ENCODE measurements around the gene KCNK3. TPM values are rescaled to one million over a fixed set of nuclear protein-coding genes. Genes with fewer than 3 reads are reported as not detected.

The KCNK3 gene
- total RNA-seq, 1 donor = 2.3 TPM

DNA sequence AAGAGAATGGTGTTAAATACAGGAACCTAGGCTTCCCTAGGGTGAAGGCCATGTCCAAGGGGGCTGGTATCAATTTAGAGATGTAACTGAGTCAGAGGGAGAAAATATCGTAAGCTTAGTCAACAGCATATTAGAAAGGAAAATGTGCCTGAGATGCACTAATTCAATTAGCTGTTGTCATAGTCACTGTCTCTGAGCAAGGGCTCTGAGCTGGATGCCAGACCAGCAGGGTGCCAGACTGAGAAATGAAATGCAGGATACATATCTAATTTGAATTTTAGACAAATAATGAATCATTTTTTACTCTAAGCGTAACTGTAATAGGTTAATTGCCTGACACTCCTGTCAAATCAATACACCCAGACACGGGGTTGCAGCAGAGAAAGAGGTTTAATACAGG lies 60.1 kb downstream of the KCNK3 start:
- TF ChIP-seq, protein P1, sequence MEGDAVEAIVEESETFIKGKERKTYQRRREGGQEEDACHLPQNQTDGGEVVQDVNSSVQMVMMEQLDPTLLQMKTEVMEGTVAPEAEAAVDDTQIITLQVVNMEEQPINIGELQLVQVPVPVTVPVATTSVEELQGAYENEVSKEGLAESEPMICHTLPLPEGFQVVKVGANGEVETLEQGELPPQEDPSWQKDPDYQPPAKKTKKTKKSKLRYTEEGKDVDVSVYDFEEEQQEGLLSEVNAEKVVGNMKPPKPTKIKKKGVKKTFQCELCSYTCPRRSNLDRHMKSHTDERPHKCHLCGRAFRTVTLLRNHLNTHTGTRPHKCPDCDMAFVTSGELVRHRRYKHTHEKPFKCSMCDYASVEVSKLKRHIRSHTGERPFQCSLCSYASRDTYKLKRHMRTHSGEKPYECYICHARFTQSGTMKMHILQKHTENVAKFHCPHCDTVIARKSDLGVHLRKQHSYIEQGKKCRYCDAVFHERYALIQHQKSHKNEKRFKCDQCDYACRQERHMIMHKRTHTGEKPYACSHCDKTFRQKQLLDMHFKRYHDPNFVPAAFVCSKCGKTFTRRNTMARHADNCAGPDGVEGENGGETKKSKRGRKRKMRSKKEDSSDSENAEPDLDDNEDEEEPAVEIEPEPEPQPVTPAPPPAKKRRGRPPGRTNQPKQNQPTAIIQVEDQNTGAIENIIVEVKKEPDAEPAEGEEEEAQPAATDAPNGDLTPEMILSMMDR (IDR thresholded peaks at IDR 0.05; ENCODE audit: insufficient read depth, low read length) = no peak
- no peak for DNase-seq (ENCODE audit: low read depth)
- H3K4me3 ChIP-seq (ENCODE audit: low read depth, low read length) = no peak overlapping the region

DNA sequence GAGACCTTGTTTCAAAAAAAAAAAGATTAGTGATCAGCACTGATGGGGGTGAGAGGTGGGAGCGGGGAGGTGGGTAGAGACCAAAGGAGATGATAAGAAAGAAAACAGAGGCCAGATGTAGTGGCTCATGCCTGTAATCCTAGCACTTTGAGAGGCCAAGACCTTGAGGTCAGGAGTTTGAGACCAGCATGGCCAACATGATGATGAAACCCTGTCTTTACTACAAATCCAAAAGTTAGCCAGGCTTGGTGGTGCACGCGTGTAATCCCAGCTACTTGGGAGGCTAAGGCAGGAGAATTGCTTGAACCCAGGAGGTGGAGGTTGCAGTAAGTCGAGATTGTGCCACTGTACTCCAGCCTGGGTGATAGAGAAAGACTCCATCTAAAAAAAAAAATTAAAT lies 62.0 kb downstream of the KCNK3 start:
- DNase-seq (ENCODE audit: low read depth) = no peak
- H3K4me3 ChIP-seq (ENCODE audit: low read depth, low read length) = no peak overlapping the region
- TF ChIP-seq, protein P1 (IDR thresholded peaks at IDR 0.05; ENCODE audit: insufficient read depth, low read length) = no peak

DNA sequence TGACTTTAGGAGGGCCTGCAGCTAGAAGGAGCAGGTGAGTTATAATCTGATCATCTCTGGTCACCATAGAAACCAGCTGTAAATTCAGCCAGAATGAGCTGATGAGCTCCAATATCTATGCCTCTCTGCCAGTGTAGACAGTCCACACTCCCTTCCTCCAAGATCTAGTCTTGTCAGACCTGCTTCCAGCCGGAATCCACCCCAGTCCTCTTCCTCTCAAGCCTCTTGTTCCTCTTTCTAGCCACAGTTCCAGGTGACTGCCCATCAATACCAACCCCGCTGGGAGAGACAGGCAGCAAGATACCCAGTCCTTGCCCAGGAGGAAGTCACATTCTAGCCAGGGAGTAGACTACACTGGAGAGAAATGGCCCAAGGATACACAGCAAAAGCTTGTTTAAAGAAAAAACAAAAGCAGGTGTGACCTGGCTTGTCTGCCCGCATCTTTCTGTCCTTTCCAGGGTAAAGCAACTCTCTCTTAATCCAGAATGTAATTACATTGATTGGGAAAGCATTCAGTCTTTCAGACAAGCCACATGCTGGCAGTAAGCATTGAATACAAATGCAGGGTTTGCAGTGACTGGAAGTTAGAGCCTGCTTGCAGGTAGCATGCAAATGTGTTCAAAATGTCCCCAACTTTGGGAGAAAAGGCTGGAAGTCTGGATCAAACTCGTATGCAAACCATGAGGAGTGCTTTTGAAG lies 62.6 kb downstream of the KCNK3 start:
- DNase-seq (ENCODE audit: low read depth) = no peak
- TF ChIP-seq, protein P1 (IDR thresholded peaks at IDR 0.05; ENCODE audit: insufficient read depth, low read length) = no peak

DNA sequence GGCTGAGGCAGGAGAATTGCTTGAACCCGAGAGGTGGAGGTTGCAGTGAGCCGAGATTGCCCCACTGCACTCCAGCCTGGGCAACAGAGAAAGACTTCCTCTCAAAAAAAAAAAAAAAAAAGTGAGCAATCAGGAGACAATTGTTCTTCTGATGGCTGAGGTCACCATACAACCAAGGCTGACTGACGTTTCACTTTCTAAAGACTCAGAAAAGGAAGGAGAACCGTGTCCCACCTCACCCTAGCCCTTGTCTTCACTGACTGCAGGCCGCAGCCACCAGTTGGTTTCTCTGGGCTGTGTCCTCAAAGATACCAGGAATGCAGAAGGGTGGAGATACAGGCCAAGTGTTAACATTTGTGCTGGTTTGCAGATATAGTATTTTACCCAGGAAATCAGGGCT lies 63.8 kb downstream of the KCNK3 start:
- no peak overlapping the region for H3K4me3 ChIP-seq (ENCODE audit: low read depth, low read length)
- DNase-seq (ENCODE audit: low read depth) = no peak
- TF ChIP-seq, protein P1 (IDR thresholded peaks at IDR 0.05; ENCODE audit: insufficient read depth, low read length) = no peak

More for the DNA sequence above, 62.6 kb downstream of the KCNK3 start:
- H3K4me3 ChIP-seq (ENCODE audit: low read depth, low read length) = no peak overlapping the region

DNA sequence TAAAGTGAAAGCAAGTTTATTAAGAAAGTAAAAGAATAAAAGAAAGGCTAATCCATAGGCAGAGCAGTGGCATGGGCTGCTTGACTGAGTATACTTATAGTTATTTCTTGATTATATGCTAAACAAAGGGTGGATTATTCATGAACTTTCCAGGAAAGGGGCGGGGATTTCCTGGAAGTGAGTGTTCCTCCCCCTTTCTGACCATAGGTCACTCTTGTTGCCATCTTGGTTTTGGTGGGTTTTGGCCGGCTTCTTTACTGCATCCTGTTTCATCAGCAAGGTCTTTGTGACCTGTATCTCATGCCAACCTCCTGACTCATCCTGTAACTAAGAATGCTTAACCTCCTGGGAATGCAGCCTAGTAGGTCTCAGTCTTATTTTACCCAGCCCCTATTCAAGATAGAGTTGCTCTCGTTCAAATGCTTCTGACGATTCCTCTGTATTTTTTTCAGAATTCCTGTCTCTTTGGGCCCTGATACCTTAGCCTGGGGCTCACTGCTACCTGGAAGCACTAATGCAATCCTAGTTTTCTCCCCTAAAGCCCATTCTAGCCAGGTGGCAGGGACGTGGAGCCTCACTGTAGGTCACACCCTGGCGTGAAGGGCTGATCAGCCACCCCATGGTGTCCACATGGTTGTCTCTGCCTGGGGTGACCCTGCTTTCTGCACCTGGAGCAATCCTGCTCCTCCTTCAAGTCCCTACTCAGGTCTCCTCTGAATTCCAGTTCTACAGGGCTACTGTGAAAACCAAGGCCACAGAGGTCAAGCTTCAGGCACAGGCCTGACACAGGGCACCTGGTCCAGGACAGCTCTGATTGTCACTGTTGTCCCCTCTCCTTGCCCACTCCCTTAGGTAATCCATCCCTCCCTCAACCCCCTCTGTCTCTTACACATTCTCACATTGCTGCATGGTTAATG lies 65.6 kb downstream of the KCNK3 start:
- no peak overlapping the region for H3K4me3 ChIP-seq (ENCODE audit: low read depth, low read length)

DNA sequence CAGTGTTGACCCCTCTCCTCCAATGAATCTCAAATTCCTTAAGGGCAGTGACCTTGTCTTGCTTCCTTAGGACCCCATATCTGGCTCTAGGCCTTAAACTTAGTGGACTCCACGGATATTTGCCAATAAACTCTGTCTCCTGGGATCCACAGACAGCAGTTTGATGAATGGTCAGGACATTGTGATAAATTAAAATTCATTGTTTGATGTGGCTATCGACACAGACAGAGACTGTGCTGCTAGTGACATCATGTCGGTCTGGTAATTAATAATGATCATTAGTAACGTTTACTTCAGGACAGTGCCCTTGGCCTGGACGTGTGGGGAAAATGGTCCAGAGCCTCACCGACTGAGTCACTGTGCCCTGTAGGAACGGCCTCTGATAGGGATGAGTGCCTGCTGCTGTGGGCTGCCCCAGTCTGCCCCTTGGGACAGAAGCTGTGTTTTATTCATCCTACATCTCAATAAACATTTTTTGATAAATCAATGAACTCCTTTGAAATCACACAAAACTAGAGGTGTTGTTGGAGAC lies 66.3 kb downstream of the KCNK3 start:
- DNase-seq (ENCODE audit: low read depth) = no peak
- H3K4me3 ChIP-seq (ENCODE audit: low read depth, low read length) = no peak overlapping the region
- TF ChIP-seq, protein P1 (IDR thresholded peaks at IDR 0.05; ENCODE audit: insufficient read depth, low read length) = no peak

More for the DNA sequence above, 65.6 kb downstream of the KCNK3 start:
- TF ChIP-seq, protein P1 (IDR thresholded peaks at IDR 0.05; ENCODE audit: insufficient read depth, low read length) = no peak
- DNase-seq (ENCODE audit: low read depth) = peak; percentile 100
